H1 (cell line): Measurements from ENCODE around the gene ATP6V1G1. TPM values are rescaled to one million over a fixed set of nuclear protein-coding genes. Genes with fewer than 3 reads are reported as not detected.

Experiments used
- CHD7 ChIP-seq: fragments of 300-600 bp; sonication (generic); IDR thresholded peaks from 2 replicates; pipeline ENCODE4 v1.7.1; 2012; ENCODE audit warnings: low read length, moderate library complexity, mild to moderate bottlenecking, inconsistent platforms; ENCODE audit not compliant: insufficient replicate concordance
- JUN ChIP-seq: IDR thresholded peaks from 2 replicates; pipeline ENCODE4 v1.6.1; 2011; ENCODE audit warnings: low read depth, mild to moderate bottlenecking, improper control_type of control experiment, low read length
- polyA plus RNA-seq, 7 experiments: library from polyadenylated mRNA; depleted of rRNA in 3 of 7; stranded (reverse) in 5 of 7; unstranded in 2 of 7; fragments of >200 nt in 5 of 7; fragments of 200-250 nt in 2 of 7; gene quantifications; 1 replicate in 5 of 7; 2 replicates in 1 of 7; 4 replicates in 1 of 7; pipeline versions ENCODE4 v1.2.1 to v1.2.3, GENCODE V29; 2011 to 2013; ENCODE audit warnings: missing spikeins in 2 of 7, mixed read lengths in 2 of 7
- total RNA-seq: library from RNA; stranded (reverse); fragmentation: NEBNext Ultra II Directional; extraction: Animal tissue kit (Norgen Biotek cat#: 25700); gene quantifications from 2 replicates; pipeline ENCODE4 v1.2.1, GENCODE V29; 2021

The ATP6V1G1 gene
- total and polyA plus RNA-seq, 2 of the 8 experiments (the other 6 are each of a cell fraction or from before 2014, with no cell fraction given), result 112 to 124 TPM

GRCh38 chr9:114629563-114630090 is 42.1 kb downstream of the ATP6V1G1 start (continued):
- TF ChIP-seq CHD7 (no peak), JUN (no peak)
